ENCODE results near the gene APLP2. TPM values are rescaled to one million over a fixed set of nuclear protein-coding genes. Genes with fewer than 3 reads are reported as not detected.

The APLP2 gene
- total and polyA plus RNA-seq, 2 donors (not counting 1 experiment from before 2014, with no cell fraction given) = 409 to 508 TPM

GRCh38 chr11:130092661-130093060 lies 23.0 kb downstream of the APLP2 start:
- Histone ChIP-seq H2AFZ (ENCODE audit: low read length) (no peak overlapping the region), H3K9ac (ENCODE audit: insufficient read depth, low read length) (no peak overlapping the region), H3K27ac (ENCODE audit: insufficient read depth, low read length) (no peak overlapping the region), H3K4me2 (ENCODE audit: extremely low read depth, insufficient read depth, low read length) (no peak overlapping the region), H3K27me3 (ENCODE audit: control insufficient read depth, insufficient read depth, low read length) (no peaks in the 10 kb centered on the region), H3K36me3 (ENCODE audit: control insufficient read depth, insufficient read depth, low read length) (no peaks in the 10 kb centered on the region), H3K79me2 (ENCODE audit: control insufficient read depth, insufficient read depth, low read length) (peaks cover 31% of the 10 kb centered on the region), H3K9me3 (ENCODE audit: control insufficient read depth, insufficient read depth, low read depth, low read length) (no peaks in the 10 kb centered on the region), H4K20me1 (ENCODE audit: control insufficient read depth, extremely low read depth, insufficient read depth, low read length) (peaks cover 2% of the 10 kb centered on the region), H3K4me1 (ENCODE audit: control insufficient read depth, extremely low read depth, insufficient read depth, low read length) (no peaks in the 10 kb centered on the region), H3K4me3 (replicated peaks in 1 of 4; ENCODE audit: control extremely low read depth in 1 of 4, insufficient read depth in 1 of 4, low read depth in 3 of 4, low read length in 4 of 4) (no peak overlapping the region)
- TF ChIP-seq EZH2 (IDR thresholded peaks at IDR 0.05; ENCODE audit: low read length, missing control alignments) = no peak
- no peak for TF ChIP-seq CTCF (conservative IDR thresholded peaks at IDR 0.05 in 1 of 2, IDR thresholded peaks at IDR 0.05 in 1 of 2; ENCODE audit: low read depth in 1 of 2, low read length in 2 of 2)
- no peak for DNase-seq (ENCODE audit: low read depth in 2 of 2)

- no peak overlapping the region for H2AFZ ChIP-seq (ENCODE audit: low read length)
- H3K4me1 ChIP-seq (ENCODE audit: control insufficient read depth, extremely low read depth, insufficient read depth, low read length) = no peaks in the 10 kb centered on the region
- no peak overlapping the region for H3K27ac ChIP-seq (ENCODE audit: insufficient read depth, low read length)
- no peak overlapping the region for H3K4me3 ChIP-seq (replicated peaks in 1 of 4; ENCODE audit: control extremely low read depth in 1 of 4, insufficient read depth in 1 of 4, low read depth in 3 of 4, low read length in 4 of 4)
- H3K9me3 ChIP-seq (ENCODE audit: control insufficient read depth, insufficient read depth, low read depth, low read length) = no peaks in the 10 kb centered on the region
- no peaks in the 10 kb centered on the region for H3K36me3 ChIP-seq (ENCODE audit: control insufficient read depth, insufficient read depth, low read length)
- no peaks in the 10 kb centered on the region for H3K27me3 ChIP-seq (ENCODE audit: control insufficient read depth, insufficient read depth, low read length)
- H4K20me1 ChIP-seq (ENCODE audit: control insufficient read depth, extremely low read depth, insufficient read depth, low read length) = peaks cover 6% of the 10 kb centered on the region
- H3K9ac ChIP-seq (ENCODE audit: insufficient read depth, low read length) = no peak overlapping the region
- no peak for DNase-seq (ENCODE audit: low read depth in 2 of 2)
- H3K79me2 ChIP-seq (ENCODE audit: control insufficient read depth, insufficient read depth, low read length) = peaks cover 24% of the 10 kb centered on the region
- no peak overlapping the region for H3K4me2 ChIP-seq (ENCODE audit: extremely low read depth, insufficient read depth, low read length)
- TF ChIP-seq EZH2 (IDR thresholded peaks at IDR 0.05; ENCODE audit: low read length, missing control alignments) (no peak), CTCF (conservative IDR thresholded peaks at IDR 0.05 in 1 of 2, IDR thresholded peaks at IDR 0.05 in 1 of 2; ENCODE audit: low read depth in 1 of 2, low read length in 2 of 2) (no peak)
Measured at GRCh38 chr11:130094614-130095013, 24.9 kb downstream of the APLP2 start.

- peaks cover 26% of the 10 kb centered on the region for H3K79me2 ChIP-seq (ENCODE audit: control insufficient read depth, insufficient read depth, low read length)
Measured at GRCh38 chr11:130095326-130095725, 25.6 kb downstream of the APLP2 start.

More at GRCh38 chr11:130095326-130095725, 25.6 kb downstream of the APLP2 start:
- Histone ChIP-seq H3K36me3 (ENCODE audit: control insufficient read depth, insufficient read depth, low read length) (no peaks in the 10 kb centered on the region), H3K9me3 (ENCODE audit: control insufficient read depth, insufficient read depth, low read depth, low read length) (no peaks in the 10 kb centered on the region), H3K27me3 (ENCODE audit: control insufficient read depth, insufficient read depth, low read length) (no peaks in the 10 kb centered on the region), H3K4me3 (replicated peaks in 1 of 4; ENCODE audit: control extremely low read depth in 1 of 4, insufficient read depth in 1 of 4, low read depth in 3 of 4, low read length in 4 of 4) (no peak overlapping the region), H3K4me2 (ENCODE audit: extremely low read depth, insufficient read depth, low read length) (no peak overlapping the region), H2AFZ (ENCODE audit: low read length) (no peak overlapping the region), H3K4me1 (ENCODE audit: control insufficient read depth, extremely low read depth, insufficient read depth, low read length) (no peaks in the 10 kb centered on the region), H3K9ac (ENCODE audit: insufficient read depth, low read length) (no peak overlapping the region), H3K27ac (ENCODE audit: insufficient read depth, low read length) (no peak overlapping the region), H4K20me1 (ENCODE audit: control insufficient read depth, extremely low read depth, insufficient read depth, low read length) (peaks cover 9% of the 10 kb centered on the region)
- no peak for DNase-seq (ENCODE audit: low read depth in 2 of 2)
- TF ChIP-seq CTCF (conservative IDR thresholded peaks at IDR 0.05 in 1 of 2, IDR thresholded peaks at IDR 0.05 in 1 of 2; ENCODE audit: low read depth in 1 of 2, low read length in 2 of 2) (no peak), EZH2 (IDR thresholded peaks at IDR 0.05; ENCODE audit: low read length, missing control alignments) (no peak)
